OCI-LY1 (cell line): ENCODE data around the gene BGN.

Experiments
- H2AFZ ChIP-seq: fragments of 200-600 bp; sonication (generic), shearing (Covaris generic); 2 replicates; pipeline ENCODE4 v1.6.0; 2014; ENCODE audit warnings: antibody characterized with exemption, mild to moderate bottlenecking, low read length
- H3F3A ChIP-seq: fragments of 200-600 bp; sonication (generic), shearing (Covaris generic); 2 replicates; pipeline ENCODE4 v1.6.0; 2014; ENCODE audit warnings: mild to moderate bottlenecking, antibody characterized with exemption, low read length, moderate library complexity; ENCODE audit not compliant: insufficient read depth
- H3K27ac ChIP-seq: fragments of 200-600 bp; sonication (generic); 2 replicates; pipeline ENCODE4 v1.5.1; 2014; ENCODE audit warnings: low read length, mixed run types, mild to moderate bottlenecking, low read depth; ENCODE audit not compliant: poor library complexity, severe bottlenecking
- H3K27me3 ChIP-seq: fragments of 200-600 bp; sonication (generic); 2 replicates; pipeline ENCODE4 v1.6.0; 2014; ENCODE audit warnings: antibody characterized with exemption, mild to moderate bottlenecking, low read length, moderate library complexity; ENCODE audit not compliant: insufficient read depth
- H3K36me3 ChIP-seq: fragments of 200-600 bp; sonication (generic); 2 replicates; pipeline ENCODE4 v1.6.1; 2014; ENCODE audit warnings: mild to moderate bottlenecking, antibody characterized with exemption, low read length, moderate library complexity, mixed read lengths; ENCODE audit not compliant: insufficient read depth
- H3K4me1 ChIP-seq: fragments of 200-600 bp; sonication (generic); 2 replicates; pipeline ENCODE4 v1.5.1; 2014; ENCODE audit warnings: mild to moderate bottlenecking, low read length, moderate library complexity; ENCODE audit not compliant: insufficient read depth, severe bottlenecking
- H3K4me2 ChIP-seq: fragments of 200-600 bp; sonication (generic), shearing (Covaris generic); 2 replicates; pipeline ENCODE4 v1.6.1; 2014; ENCODE audit warnings: low read length
- H3K4me3 ChIP-seq: fragments of 200-600 bp; sonication (generic); 2 replicates; pipeline ENCODE4 v1.5.1; 2014; ENCODE audit warnings: low read length, low read depth, mild to moderate bottlenecking, mixed read lengths; ENCODE audit not compliant: poor library complexity, severe bottlenecking
- H3K79me2 ChIP-seq: fragments of 200-600 bp; shearing (Covaris generic); 2 replicates; pipeline ENCODE4 v1.6.1; 2016; ENCODE audit warnings: mixed run types, low read length, mixed read lengths; ENCODE audit not compliant: insufficient read depth
- H3K9ac ChIP-seq: fragments of 200-600 bp; sonication (generic), shearing (Covaris generic); 2 replicates; pipeline ENCODE4 v1.6.1; 2014; ENCODE audit warnings: mild to moderate bottlenecking, low read length, mixed read lengths
- H3K9me2 ChIP-seq: fragments of 200-600 bp; sonication (generic), shearing (Covaris generic); 2 replicates; pipeline ENCODE4 v1.6.1; 2014; ENCODE audit warnings: low read depth, mild to moderate bottlenecking, low read length, mixed read lengths
- H3K9me3 ChIP-seq: fragments of 200-600 bp; shearing (Covaris generic); 2 replicates; pipeline ENCODE4 v1.6.1; 2014; ENCODE audit warnings: low read length, mixed read lengths
- H4K20me1 ChIP-seq: fragments of 200-600 bp; sonication (generic), shearing (Covaris generic); 2 replicates; pipeline ENCODE4 v1.6.0; 2016; ENCODE audit warnings: mild to moderate bottlenecking, low read length; ENCODE audit not compliant: insufficient read depth
- EZH2 ChIP-seq: fragments of 200-600 bp; sonication (generic), shearing (Covaris generic); IDR thresholded peaks from 2 replicates; pipeline ENCODE4 v1.8.0; 2017; ENCODE audit warnings: borderline replicate concordance, mixed run types, mild to moderate bottlenecking, antibody characterized with exemption, low read length, moderate library complexity, mixed read lengths
- TF ChIP-seq, protein P1 (sequence below): fragments of 200-600 bp; sonication (generic), shearing (Covaris generic); IDR thresholded peaks from 2 replicates; pipeline ENCODE4 v1.5.1; 2017; ENCODE audit warnings: mild to moderate bottlenecking, antibody characterized with exemption, low read length, moderate library complexity, mixed read lengths

BGN gene

DNA sequence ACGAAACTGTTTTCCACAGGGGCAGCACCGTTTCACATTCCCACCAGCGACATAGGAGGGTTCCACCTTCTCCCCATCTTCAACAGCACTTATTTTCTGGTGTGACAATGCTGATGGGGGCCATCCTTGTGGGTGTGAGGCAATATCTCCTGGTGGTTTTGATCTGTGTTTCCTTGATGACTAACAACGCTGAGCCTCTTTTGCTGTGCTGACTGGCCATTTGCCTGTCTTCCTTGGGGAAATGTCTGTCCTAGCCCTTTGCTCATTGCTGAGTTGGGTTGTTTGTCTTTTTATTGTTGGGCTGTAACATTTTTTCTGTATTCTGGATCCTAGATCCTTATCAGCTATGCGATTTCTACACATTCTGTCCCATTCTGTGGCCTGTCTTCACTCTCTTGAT, 56.4 kb downstream of the BGN start:
- Histone ChIP-seq H3K4me2 (no peak overlapping the region), H3K9me2 (no peaks in the 10 kb centered on the region), H3K9me3 (no peaks in the 10 kb centered on the region), H2AFZ (no peak overlapping the region), H3K36me3 (no peaks in the 10 kb centered on the region), H3K9ac (no peak overlapping the region), H3K79me2 (no peaks in the 10 kb centered on the region), H4K20me1 (no peaks in the 10 kb centered on the region), H3K4me1 (no peaks in the 10 kb centered on the region), H3K4me3 (no peak overlapping the region), H3K27ac (no peak overlapping the region), H3K27me3 (no peaks in the 10 kb centered on the region), H3F3A (no peaks in the 10 kb centered on the region)
- TF ChIP-seq EZH2 = no peak
- TF ChIP-seq, protein P1, sequence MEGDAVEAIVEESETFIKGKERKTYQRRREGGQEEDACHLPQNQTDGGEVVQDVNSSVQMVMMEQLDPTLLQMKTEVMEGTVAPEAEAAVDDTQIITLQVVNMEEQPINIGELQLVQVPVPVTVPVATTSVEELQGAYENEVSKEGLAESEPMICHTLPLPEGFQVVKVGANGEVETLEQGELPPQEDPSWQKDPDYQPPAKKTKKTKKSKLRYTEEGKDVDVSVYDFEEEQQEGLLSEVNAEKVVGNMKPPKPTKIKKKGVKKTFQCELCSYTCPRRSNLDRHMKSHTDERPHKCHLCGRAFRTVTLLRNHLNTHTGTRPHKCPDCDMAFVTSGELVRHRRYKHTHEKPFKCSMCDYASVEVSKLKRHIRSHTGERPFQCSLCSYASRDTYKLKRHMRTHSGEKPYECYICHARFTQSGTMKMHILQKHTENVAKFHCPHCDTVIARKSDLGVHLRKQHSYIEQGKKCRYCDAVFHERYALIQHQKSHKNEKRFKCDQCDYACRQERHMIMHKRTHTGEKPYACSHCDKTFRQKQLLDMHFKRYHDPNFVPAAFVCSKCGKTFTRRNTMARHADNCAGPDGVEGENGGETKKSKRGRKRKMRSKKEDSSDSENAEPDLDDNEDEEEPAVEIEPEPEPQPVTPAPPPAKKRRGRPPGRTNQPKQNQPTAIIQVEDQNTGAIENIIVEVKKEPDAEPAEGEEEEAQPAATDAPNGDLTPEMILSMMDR = no peak

GRCh38 chrX:153554519-153555167, 59.9 kb downstream of the BGN start:
- H3F3A ChIP-seq = no peaks in the 10 kb centered on the region
- no peaks in the 10 kb centered on the region for H3K4me1 ChIP-seq
- H3K36me3 ChIP-seq = no peaks in the 10 kb centered on the region
- no peaks in the 10 kb centered on the region for H3K9me3 ChIP-seq
- no peak overlapping the region for H3K4me3 ChIP-seq
- no peaks in the 10 kb centered on the region for H3K9me2 ChIP-seq
- H2AFZ ChIP-seq = no peak overlapping the region
- H3K27ac ChIP-seq = no peak overlapping the region
- H4K20me1 ChIP-seq = no peaks in the 10 kb centered on the region
- no peak for TF ChIP-seq EZH2
- TF ChIP-seq, protein P1 = peak; percentile 58
- no peaks in the 10 kb centered on the region for H3K27me3 ChIP-seq
- H3K9ac ChIP-seq = no peak overlapping the region
- H3K79me2 ChIP-seq = no peaks in the 10 kb centered on the region
- no peak overlapping the region for H3K4me2 ChIP-seq

- no peak for TF ChIP-seq EZH2
- TF ChIP-seq, protein P1 = no peak
- no peak overlapping the region for H2AFZ ChIP-seq
- H3K9me2 ChIP-seq = no peaks in the 10 kb centered on the region
- H3K27me3 ChIP-seq = no peaks in the 10 kb centered on the region
- H3K4me1 ChIP-seq = no peaks in the 10 kb centered on the region
- H3K9ac ChIP-seq = no peak overlapping the region
- H3K4me2 ChIP-seq = no peak overlapping the region
- H3K36me3 ChIP-seq = no peaks in the 10 kb centered on the region
- no peak overlapping the region for H3K27ac ChIP-seq
- no peaks in the 10 kb centered on the region for H3K79me2 ChIP-seq
- H3K4me3 ChIP-seq = no peak overlapping the region
- H4K20me1 ChIP-seq = no peaks in the 10 kb centered on the region
- H3F3A ChIP-seq = no peaks in the 10 kb centered on the region
- no peaks in the 10 kb centered on the region for H3K9me3 ChIP-seq
These were observed 62.0 kb downstream of the BGN start for GRCh38 chrX:153556767-153557166.
